Fibroblast of lung (primary cell): ENCODE data around the gene P4HA3. TPM values are rescaled to one million over a fixed set of nuclear protein-coding genes. Genes with fewer than 3 reads are reported as not detected.
A peak's percentile ranks its signal among the peaks of the same experiment; 100 is the strongest.

Experiments used
- DNase-seq, 2 donors: peaks; one replicate each; pipeline versions ENCODE4 v3.0.0 to v3.0.0-alpha.2; 2010; ENCODE audit warnings: low read depth in 2 of 2
- H2AFZ ChIP-seq: 2 replicates; pipeline ENCODE4 v1.5.1; 2012; ENCODE audit warnings: low read length, control low read depth, inconsistent platforms
- H3K27ac ChIP-seq: 2 replicates; pipeline ENCODE4 v1.5.1; 2011; ENCODE audit warnings: low read length, control low read depth; ENCODE audit not compliant: insufficient read depth
- H3K27me3 ChIP-seq: 2 replicates; pipeline ENCODE4 v1.5.1; 2011; ENCODE audit warnings: mild to moderate bottlenecking, low read length; ENCODE audit not compliant: control insufficient read depth, insufficient read depth
- H3K36me3 ChIP-seq: 2 replicates; pipeline ENCODE4 v1.5.1; 2011; ENCODE audit warnings: low read length; ENCODE audit not compliant: control insufficient read depth, insufficient read depth
- H3K4me1 ChIP-seq: 2 replicates; pipeline ENCODE4 v1.5.1; 2011; ENCODE audit warnings: low read length; ENCODE audit not compliant: control insufficient read depth, insufficient read depth; ENCODE audit errors: extremely low read depth
- H3K4me2 ChIP-seq: 2 replicates; pipeline ENCODE4 v1.5.1; 2011; ENCODE audit warnings: low read length, control low read depth; ENCODE audit not compliant: insufficient read depth; ENCODE audit errors: extremely low read depth
- H3K4me3 ChIP-seq, 4 experiments: fragments of 200-600 bp in 1 of 4; sonication (generic) in 1 of 4; replicated peaks in 1 of 4; 2 replicates each; pipeline ENCODE4 v1.5.1; 2011 to 2016; ENCODE audit warnings: low read length in 4 of 4, low read depth in 3 of 4, mild to moderate bottlenecking in 3 of 4, control low read depth in 2 of 4, inconsistent platforms in 1 of 4, mixed read lengths in 1 of 4; ENCODE audit not compliant: insufficient read depth in 1 of 4; ENCODE audit errors: control extremely low read depth in 1 of 4
- H3K79me2 ChIP-seq: 2 replicates; pipeline ENCODE4 v1.5.1; 2012; ENCODE audit warnings: mild to moderate bottlenecking, low read length, inconsistent platforms; ENCODE audit not compliant: control insufficient read depth, insufficient read depth
- H3K9ac ChIP-seq: 2 replicates; pipeline ENCODE4 v1.5.1; 2011; ENCODE audit warnings: mild to moderate bottlenecking, low read length, control low read depth; ENCODE audit not compliant: insufficient read depth
- H3K9me3 ChIP-seq: 2 replicates; pipeline ENCODE4 v1.5.1; 2012; ENCODE audit warnings: low read depth, low read length; ENCODE audit not compliant: control insufficient read depth, insufficient read depth
- H4K20me1 ChIP-seq: 2 replicates; pipeline ENCODE4 v1.5.1; 2011; ENCODE audit warnings: low read length; ENCODE audit not compliant: control insufficient read depth, insufficient read depth; ENCODE audit errors: extremely low read depth
- CTCF ChIP-seq, 2 donors: IDR thresholded peaks in 1 of 2; conservative IDR thresholded peaks in 1 of 2; 1 replicate in 1 of 2; 2 replicates in 1 of 2; pipeline ENCODE4 v1.5.1; 2011 to 2012; ENCODE audit warnings: low read length in 2 of 2, control low read depth in 1 of 2, inconsistent platforms in 1 of 2, low read depth in 1 of 2, mild to moderate bottlenecking in 1 of 2
- EZH2 ChIP-seq: IDR thresholded peaks from 2 replicates; pipeline ENCODE4 v1.5.1; 2012; ENCODE audit warnings: low read length, control low read depth, mild to moderate bottlenecking; ENCODE audit errors: missing control alignments
- polyA plus RNA-seq, 2 donors: library from polyadenylated mRNA; depleted of rRNA in 1 of 2; stranded (reverse) in 1 of 2; unstranded in 1 of 2; fragments of >200 nt; gene quantifications; 2 replicates each; pipeline ENCODE4 v1.2.1, GENCODE V29; 2011 to 2012; ENCODE audit warnings: missing spikeins in 1 of 2
- total RNA-seq: library from RNA; depleted of rRNA; stranded (reverse); fragments of >200 nt; gene quantifications from 2 replicates; pipeline ENCODE4 v1.2.1, GENCODE V29; 2014

P4HA3 gene
- total and polyA plus RNA-seq, 2 donors (not counting 1 experiment from before 2014, with no cell fraction given) = 3.1 to 4.1 TPM

GRCh38 chr11:74330075-74330858, 18.8 kb upstream of the P4HA3 start:
- no peaks in the 10 kb centered on the region for H3K9me3 ChIP-seq
- no peak overlapping the region for H3K27ac ChIP-seq
- H3K4me2 ChIP-seq = no peak overlapping the region
- peak; percentile 38 to 82 for DNase-seq
- H4K20me1 ChIP-seq = no peaks in the 10 kb centered on the region
- H2AFZ ChIP-seq = no peak overlapping the region
- TF ChIP-seq EZH2 (no peak), CTCF (conservative IDR thresholded peaks at IDR 0.05 in 1 of 2, IDR thresholded peaks at IDR 0.05 in 1 of 2; ENCODE audit: low read depth in 1 of 2, low read length in 2 of 2) (no peak)
- no peak overlapping the region for H3K4me3 ChIP-seq
- peaks cover 10% of the 10 kb centered on the region for H3K4me1 ChIP-seq
- H3K36me3 ChIP-seq = no peaks in the 10 kb centered on the region
- H3K27me3 ChIP-seq = no peaks in the 10 kb centered on the region
- H3K9ac ChIP-seq = no peak overlapping the region
- no peaks in the 10 kb centered on the region for H3K79me2 ChIP-seq

- Histone ChIP-seq H3K27ac (no peak overlapping the region), H3K4me2 (no peak overlapping the region), H4K20me1 (no peaks in the 10 kb centered on the region), H3K79me2 (no peaks in the 10 kb centered on the region), H2AFZ (no peak overlapping the region), H3K36me3 (no peaks in the 10 kb centered on the region), H3K9ac (no peak overlapping the region), H3K4me1 (peaks cover 12% of the 10 kb centered on the region), H3K27me3 (no peaks in the 10 kb centered on the region), H3K4me3 (no peak overlapping the region), H3K9me3 (no peaks in the 10 kb centered on the region)
- TF ChIP-seq CTCF (conservative IDR thresholded peaks at IDR 0.05 in 1 of 2, IDR thresholded peaks at IDR 0.05 in 1 of 2; ENCODE audit: low read depth in 1 of 2, low read length in 2 of 2) = no peak
- TF ChIP-seq EZH2 = no peak
- no peak for DNase-seq
Observed at GRCh38 chr11:74327076-74327475, 15.6 kb upstream of the P4HA3 start.

GRCh38 chr11:74326665-74327064, 15.2 kb upstream of the P4HA3 start:
- no peak overlapping the region for H3K4me2 ChIP-seq
- no peaks in the 10 kb centered on the region for H4K20me1 ChIP-seq
- H3K79me2 ChIP-seq = no peaks in the 10 kb centered on the region
- no peaks in the 10 kb centered on the region for H3K27me3 ChIP-seq
- TF ChIP-seq CTCF (conservative IDR thresholded peaks at IDR 0.05 in 1 of 2, IDR thresholded peaks at IDR 0.05 in 1 of 2; ENCODE audit: low read depth in 1 of 2, low read length in 2 of 2) (no peak), EZH2 (no peak)
- H3K4me3 ChIP-seq = no peak overlapping the region
- H3K36me3 ChIP-seq = no peaks in the 10 kb centered on the region
- H3K27ac ChIP-seq = no peak overlapping the region
- H3K9ac ChIP-seq = no peak overlapping the region
- no peaks in the 10 kb centered on the region for H3K9me3 ChIP-seq
- no peak overlapping the region for H2AFZ ChIP-seq
- DNase-seq = no peak
- peaks cover 15% of the 10 kb centered on the region for H3K4me1 ChIP-seq
